Calu3 (cell line): Measurements from ENCODE around the gene UGT1A9. TPM values are rescaled to one million over a fixed set of nuclear protein-coding genes. Genes with fewer than 3 reads are reported as not detected.
"Not testable (repeated sequence)": the region's sequence is repeated elsewhere in the genome, so short reads cannot be mapped to it uniquely, and the experiment has no call there.

Source experiments
- BruUV-seq: library from RNA; stranded (reverse); fragments of 400-500 nt; replicated peaks from 2 replicates; lab custom pipeline; 2021; lab: Mats Ljungman, UMichigan
- CTCF ChIA-PET: fragments of 300-600 bp; sonication (Branson Sonifier 250); formaldehyde crosslinking; loops from one replicate; lab custom pipeline; 2022; ENCODE audit warnings: antibody characterized with exemption; lab: Charles Lee
- DNase-seq: peaks from one replicate; pipeline ENCODE4 v3.0.0; 2022
- H3K27ac Mint-ChIP-seq: one replicate; pipeline ENCODE4 v1.8.0; 2022; ENCODE audit warnings: mixed read lengths; ENCODE audit not compliant: unreplicated experiment
- H3K27me3 Mint-ChIP-seq: one replicate; pipeline ENCODE4 v1.8.0; 2022; ENCODE audit warnings: mixed read lengths; ENCODE audit not compliant: unreplicated experiment
- H3K36me3 Mint-ChIP-seq: one replicate; pipeline ENCODE4 v1.8.0; 2022; ENCODE audit warnings: mild to moderate bottlenecking, moderate library complexity, mixed read lengths; ENCODE audit not compliant: insufficient read depth, unreplicated experiment
- H3K4me1 Mint-ChIP-seq: one replicate; pipeline ENCODE4 v1.8.0; 2022; ENCODE audit warnings: mild to moderate bottlenecking, low read depth, mixed read lengths; ENCODE audit not compliant: unreplicated experiment
- H3K4me3 Mint-ChIP-seq: one replicate; pipeline ENCODE4 v1.8.0; 2022; ENCODE audit warnings: mild to moderate bottlenecking, low read depth, moderate library complexity, mixed read lengths; ENCODE audit not compliant: unreplicated experiment
- H3K9me3 Mint-ChIP-seq: one replicate; pipeline ENCODE4 v1.8.0; 2022; ENCODE audit warnings: low read depth, mixed read lengths; ENCODE audit not compliant: unreplicated experiment
- CTCF ChIP-seq: fragments of 200-600 bp; IDR thresholded peaks from one replicate; pipeline ENCODE4 v1.8.0; 2022; ENCODE audit warnings: antibody characterized with exemption; ENCODE audit not compliant: unreplicated experiment
- intact Hi-C: fragments of 100-400 bp; cut with micrococcal nuclease; formaldehyde crosslinking; loops from one replicate; pipeline ENCODE4 v1.10.0; 2022; ENCODE audit not compliant: unreplicated experiment
- total RNA-seq: library from RNA; stranded (reverse); gene quantifications from 2 replicates; pipeline ENCODE4 v1.2.3, GENCODE V29; 2022

UGT1A9 gene
- total RNA-seq, 1 experiment from 2014 or later: 4.3 TPM

GRCh38 chr2:233747283-233747544 lies 75.5 kb downstream of the UGT1A9 start:
- DNase-seq: no peak
- Mint-ChIP-seq H3K27ac (peak overlapping the region; percentile 13), H3K4me1 (peaks cover 32% of the 10 kb centered on the region), H3K9me3 (peaks cover 19% of the 10 kb centered on the region), H3K4me3 (no peak overlapping the region), H3K36me3 (peaks cover 25% of the 10 kb centered on the region), H3K27me3 (no peaks in the 10 kb centered on the region)
- TF ChIP-seq CTCF: no peak
- no TSS peak for BruUV-seq
- intact Hi-C loops: no loop called here
- CTCF ChIA-PET: no interaction called here

GRCh38 chr2:233750689-233751088 lies 79.0 kb downstream of the UGT1A9 start:
- H3K4me3 Mint-ChIP-seq, CTCF ChIA-PET, BruUV-seq, H3K27me3 Mint-ChIP-seq, DNase-seq, H3K27ac Mint-ChIP-seq, intact Hi-C loops: not testable (repeated sequence)
- Mint-ChIP-seq H3K9me3 (peaks cover 19% of the 10 kb centered on the region), H3K36me3 (peaks cover 25% of the 10 kb centered on the region), H3K4me1 (peaks cover 23% of the 10 kb centered on the region)

DNA sequence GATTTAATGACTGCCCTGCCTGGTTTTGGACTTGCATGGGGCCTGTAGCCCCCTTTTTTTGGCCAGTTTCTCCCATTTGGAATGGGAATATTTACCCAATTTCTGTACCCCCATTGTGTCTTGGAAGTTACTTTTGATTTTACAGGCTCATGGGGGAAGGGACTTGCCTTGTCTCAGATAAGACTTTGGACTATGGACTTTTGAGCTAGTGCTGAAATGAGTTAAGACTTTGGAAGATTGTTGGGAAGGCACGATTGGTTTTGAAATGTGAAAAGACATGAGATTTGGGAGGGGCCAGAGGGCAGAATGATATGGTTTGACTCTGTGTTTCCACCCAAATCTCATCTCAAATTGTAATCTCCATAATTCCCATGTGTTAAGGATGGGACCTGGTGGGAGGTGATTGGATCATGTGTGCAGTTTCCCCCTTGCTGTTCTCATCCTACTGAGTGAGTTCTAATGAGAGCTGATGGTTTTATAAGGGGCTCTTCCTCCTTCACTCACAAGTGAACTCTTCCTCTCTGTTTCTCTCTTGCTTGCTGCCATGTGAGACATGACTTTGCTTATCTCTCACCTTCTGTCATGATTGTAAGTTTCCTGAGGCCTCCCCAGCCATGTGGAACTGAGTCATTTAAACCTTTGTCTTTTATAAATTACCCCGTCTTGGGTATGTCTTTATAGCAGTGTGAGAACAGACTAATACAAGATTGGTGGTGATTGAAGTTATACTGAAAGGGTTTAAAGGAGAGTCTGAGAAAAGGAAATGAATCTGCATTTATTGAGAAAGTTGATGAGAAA lies 79.7 kb downstream of the UGT1A9 start:
- DNase-seq, intact Hi-C loops, H3K27ac Mint-ChIP-seq, BruUV-seq, H3K4me3 Mint-ChIP-seq, H3K27me3 Mint-ChIP-seq, CTCF ChIA-PET: not testable (repeated sequence)
- H3K36me3 Mint-ChIP-seq: peaks cover 24% of the 10 kb centered on the region
- H3K9me3 Mint-ChIP-seq: peaks cover 19% of the 10 kb centered on the region
- peaks cover 19% of the 10 kb centered on the region for H3K4me1 Mint-ChIP-seq

DNA sequence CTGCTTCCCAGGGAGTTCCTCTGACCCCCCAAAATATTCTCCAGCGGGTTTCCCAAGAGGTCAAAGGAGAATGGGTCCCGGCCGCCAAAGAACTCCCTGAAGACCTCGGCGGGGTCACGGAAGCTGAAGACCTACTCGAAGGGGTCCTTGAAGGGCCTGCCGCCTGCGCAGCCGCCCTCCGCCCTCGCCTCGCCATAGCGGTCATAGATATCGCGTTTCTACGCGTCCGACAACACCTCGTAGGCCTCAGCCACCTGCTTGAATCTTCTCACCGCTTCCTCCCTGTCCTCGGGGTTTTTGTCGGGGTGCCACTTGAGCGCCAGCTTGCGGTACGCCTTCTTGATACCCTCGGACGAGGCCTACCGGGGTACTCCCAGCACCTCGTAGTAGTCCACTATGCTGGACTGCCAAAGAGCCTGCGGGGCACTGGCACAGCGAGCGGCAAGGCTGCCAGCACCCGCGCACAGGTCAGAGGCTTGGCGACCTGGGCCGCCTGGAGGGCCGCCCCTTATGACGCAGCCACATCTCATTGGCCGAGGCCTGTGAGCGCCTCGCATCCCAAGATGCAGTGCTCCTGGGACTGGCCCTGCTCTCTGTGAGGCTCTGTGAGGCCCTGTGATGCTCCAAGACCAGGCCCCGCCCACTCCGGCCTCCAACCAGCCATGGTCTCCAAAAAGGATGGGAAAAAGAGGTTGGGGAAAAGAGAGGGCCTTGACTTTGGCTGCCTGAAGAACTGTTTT lies 83.3 kb downstream of the UGT1A9 start:
- intact Hi-C loops: no loop called here
- Mint-ChIP-seq H3K27ac (no peak overlapping the region), H3K9me3 (peaks cover 4% of the 10 kb centered on the region), H3K36me3 (peaks cover 22% of the 10 kb centered on the region), H3K4me3 (no peak overlapping the region), H3K27me3 (no peaks in the 10 kb centered on the region), H3K4me1 (peaks cover 44% of the 10 kb centered on the region)
- CTCF ChIA-PET: no interaction called here
- TF ChIP-seq CTCF: no peak
- no TSS peak for BruUV-seq
- no peak for DNase-seq

GRCh38 chr2:233756429-233757081 lies 84.9 kb downstream of the UGT1A9 start:
- H3K4me1 Mint-ChIP-seq: peaks cover 52% of the 10 kb centered on the region
- CTCF ChIA-PET: no interaction called here
- intact Hi-C loops: no loop called here
- BruUV-seq: no TSS peak
- H3K36me3 Mint-ChIP-seq: peaks cover 30% of the 10 kb centered on the region
- H3K27me3 Mint-ChIP-seq: no peaks in the 10 kb centered on the region
- TF ChIP-seq CTCF: no peak
- H3K4me3 Mint-ChIP-seq: peak overlapping the region; percentile 1
- H3K9me3 Mint-ChIP-seq: peaks cover 2% of the 10 kb centered on the region
- DNase-seq: peak; percentile 32
- H3K27ac Mint-ChIP-seq: peak overlapping the region; percentile 8
